Tongue (tissue), 2 donors: ENCODE results near the gene KIF3B. TPM values are rescaled to one million over a fixed set of nuclear protein-coding genes. Genes with fewer than 3 reads are reported as not detected.
"Not testable (repeated sequence)": the region's sequence is repeated elsewhere in the genome, so short reads cannot be mapped to it uniquely, and the experiment has no call there.

Source experiments
- DNase-seq: peaks from one replicate; pipeline ENCODE4 v3.0.0-alpha.2; 2015
- total RNA-seq: library from RNA; depleted of rRNA; stranded (reverse); fragments of >200 nt; gene quantifications from one replicate; pipeline ENCODE4 v1.2.3, GENCODE V29; 2014

KIF3B gene
- total RNA-seq, 1 donor from 2014 or later, result 16.3 TPM

- DNase-seq, result no peak
Observed at GRCh38 chr20:32296412-32296811, 19.0 kb downstream of the KIF3B start.

GRCh38 chr20:32296819-32297420 lies 19.5 kb downstream of the KIF3B start:
- no peak for DNase-seq

DNA sequence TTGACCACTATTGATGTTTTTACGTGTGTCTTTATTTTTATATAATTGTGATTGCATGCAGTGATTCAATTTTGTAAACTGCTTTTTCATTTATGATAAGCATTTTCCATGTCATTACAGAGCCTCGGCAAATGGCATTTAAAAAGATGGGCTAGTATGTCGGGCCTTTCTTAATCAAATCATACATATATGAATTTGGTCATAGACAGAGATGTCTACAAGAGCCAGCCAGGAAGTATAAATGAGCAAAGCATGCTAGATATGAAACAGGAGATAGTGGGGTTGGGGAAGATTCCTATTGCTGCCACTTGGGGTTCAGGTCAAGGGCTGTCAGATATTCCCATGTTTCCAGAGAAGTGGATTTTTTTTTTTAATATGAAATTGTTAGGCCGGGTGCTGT lies 20.0 kb downstream of the KIF3B start:
- no peak for DNase-seq

DNA sequence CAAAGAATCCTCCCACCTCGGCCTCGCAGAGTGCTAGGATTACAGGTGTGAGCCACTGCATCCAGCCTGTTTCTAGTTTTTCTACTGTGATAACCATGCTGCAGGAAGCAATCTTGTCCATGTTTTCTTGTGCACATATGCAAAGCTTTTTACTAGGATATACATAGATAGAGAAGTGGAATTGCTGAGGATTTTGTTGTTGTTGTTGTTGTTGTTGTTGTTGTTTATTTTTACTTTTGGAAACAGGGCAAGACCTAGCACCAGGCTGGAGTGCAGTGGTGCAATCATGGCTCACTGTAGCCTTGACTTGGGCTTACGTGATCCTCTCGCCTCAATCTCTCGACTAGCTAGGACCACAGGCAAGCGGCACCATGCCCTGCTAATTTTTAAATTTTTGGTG lies 23.2 kb downstream of the KIF3B start:
- DNase-seq, result no peak

DNA sequence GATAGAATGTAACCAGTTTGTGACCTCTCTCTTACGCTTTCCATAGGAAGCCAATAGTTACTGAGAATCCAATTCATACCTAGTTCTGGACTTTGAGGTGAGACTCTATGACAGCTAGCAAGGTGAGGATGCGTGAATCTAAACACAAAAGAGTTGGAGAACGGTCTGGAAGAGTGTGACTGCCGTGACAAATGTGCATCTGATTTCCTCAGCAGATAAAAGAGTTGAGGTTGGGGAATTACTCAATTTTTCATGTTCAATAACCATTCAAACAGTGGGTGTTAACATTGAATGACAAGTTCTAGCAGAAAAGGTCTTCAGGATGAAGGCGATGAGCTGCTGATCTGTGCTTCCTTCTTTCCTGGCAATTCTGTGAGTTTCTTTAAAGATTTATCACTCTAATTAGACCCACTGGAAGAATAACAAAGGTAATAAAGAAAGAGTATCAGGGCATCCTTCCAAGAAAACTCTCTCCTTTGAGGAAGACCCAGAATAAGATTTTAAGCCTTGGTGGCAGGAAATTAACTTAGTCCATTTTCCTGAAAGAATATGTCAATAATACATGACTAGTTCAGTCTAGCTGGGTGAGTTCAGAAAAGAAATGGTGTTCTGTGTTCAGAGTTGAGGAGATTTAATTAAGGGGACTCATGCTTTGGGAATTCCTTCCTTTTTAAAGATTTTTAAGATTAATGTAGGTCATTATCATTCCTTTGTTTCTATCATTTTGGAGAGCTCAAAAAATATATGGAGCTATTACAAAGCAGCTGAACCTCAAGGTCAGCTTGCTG lies 24.5 kb downstream of the KIF3B start:
- DNase-seq, result no peak

GRCh38 chr20:32302507-32302872 lies 25.0 kb downstream of the KIF3B start:
- DNase-seq, result no peak

DNA sequence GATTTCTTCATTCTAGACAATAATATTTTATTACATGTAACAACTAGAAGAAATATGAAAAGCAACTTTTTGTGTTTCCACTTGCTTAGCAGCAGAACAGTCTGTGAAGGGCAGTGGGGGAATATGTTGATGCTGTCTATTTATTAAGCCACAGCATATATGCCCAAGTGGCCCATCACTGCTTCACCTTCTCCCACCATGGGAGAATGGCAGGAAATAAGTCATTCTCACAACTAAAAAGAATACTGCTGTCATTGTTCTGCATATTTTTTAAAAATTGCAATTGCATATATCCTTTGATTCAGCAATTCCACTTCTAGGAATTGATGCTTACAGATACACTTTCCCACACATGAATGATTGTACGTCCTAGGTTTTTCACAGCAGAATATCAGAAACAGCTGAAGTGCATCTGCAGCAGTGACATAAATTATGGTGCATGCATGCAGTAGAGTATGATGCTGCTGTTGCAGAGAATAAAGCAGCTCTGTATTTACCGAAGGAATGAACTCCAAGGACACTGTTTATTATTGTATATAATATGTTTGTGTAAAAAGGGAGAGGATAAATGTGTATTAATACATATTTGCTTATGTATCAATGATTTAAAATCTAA lies 26.8 kb downstream of the KIF3B start:
- DNase-seq, result no peak

DNA sequence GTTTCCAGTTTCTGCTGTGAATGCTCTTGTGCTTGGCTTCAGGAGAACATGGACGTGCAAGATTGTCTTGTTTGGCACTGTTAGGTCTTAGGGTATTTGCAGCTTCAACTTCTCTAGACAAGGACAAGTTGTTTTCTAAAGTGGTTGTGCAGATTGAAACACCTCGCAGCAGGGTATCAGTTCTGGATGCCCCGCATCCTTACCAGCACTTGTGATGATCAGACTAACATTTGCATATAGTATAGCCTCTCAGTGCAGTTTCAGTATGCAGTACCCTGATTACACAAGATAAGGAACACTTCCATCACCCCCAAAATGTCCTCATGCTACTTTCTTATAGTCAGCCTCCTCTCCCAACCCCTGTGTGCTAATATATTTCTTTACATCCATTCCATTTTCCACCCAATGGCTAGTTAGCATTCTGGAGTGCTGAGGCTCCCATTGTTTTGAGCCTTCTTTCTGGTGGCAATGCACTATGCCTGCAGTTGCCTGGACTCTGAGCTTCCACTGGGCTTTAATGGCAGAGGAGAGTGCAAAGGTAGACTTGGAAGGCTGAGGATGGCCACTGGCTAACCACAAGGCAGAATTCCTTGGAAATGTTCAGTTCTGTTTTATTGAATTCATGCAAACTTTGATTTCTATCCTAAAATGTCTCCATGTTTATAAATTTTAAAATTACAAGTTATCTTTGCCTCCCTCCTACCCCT lies 35.4 kb downstream of the KIF3B start:
- DNase-seq, result no peak

DNA sequence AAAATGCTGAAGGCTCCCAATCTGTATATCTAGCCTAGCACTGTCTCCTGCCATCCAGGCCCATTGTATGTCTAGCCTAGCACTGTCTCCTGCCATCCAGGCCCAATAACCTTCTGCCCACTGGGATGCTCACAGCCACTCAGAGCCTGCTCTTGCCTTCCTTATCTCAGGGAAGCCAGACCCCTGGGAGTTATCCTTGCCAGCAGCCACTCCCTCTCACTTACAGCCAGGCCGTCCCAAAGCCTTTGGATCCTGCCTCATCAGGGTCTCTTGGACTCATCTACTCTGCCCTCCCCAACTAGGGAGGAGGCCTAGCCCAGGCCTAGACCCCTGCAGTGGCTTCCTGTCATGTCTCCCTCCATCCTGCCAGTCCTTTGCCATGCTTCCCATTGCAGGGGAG lies 37.3 kb downstream of the KIF3B start:
- no peak for DNase-seq

DNA sequence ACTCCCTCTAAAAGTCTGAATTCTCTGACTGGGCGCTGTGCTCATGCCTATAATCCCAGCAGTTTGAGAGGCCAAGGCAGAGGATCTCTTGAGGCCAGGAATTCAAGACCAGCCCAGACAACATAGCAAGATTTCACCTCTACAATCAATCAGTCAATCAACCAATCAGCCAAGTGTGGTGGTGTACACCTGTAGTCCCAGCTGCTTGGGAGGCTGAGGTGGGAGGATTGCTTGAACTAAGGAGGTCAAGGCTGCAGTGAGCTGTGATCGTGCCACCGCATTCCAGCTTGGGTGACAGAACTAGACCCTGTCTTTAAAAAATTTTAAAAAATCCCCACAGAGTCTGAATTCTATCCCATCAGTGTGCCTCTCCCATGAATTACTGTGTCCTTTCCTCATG lies 37.9 kb downstream of the KIF3B start:
- DNase-seq, result no peak

DNA sequence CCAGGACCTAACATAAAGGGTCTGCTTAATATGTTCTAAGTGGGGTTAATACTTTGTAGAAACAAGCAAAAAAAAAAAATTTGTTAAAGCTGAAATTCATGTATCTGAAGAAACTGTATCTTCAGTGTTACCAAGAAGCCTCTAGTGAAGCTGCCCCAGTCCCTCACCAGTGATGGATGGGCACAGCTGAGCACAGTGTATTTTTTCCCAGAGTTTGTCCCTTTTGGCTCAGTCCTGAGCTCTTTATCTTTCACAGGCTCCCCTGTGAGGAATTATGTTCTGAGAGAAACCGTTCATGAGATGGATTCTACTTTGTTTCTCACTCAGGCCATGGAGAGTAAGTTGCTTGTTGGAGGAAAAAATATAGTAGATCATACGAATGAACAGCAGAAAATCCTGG lies 38.4 kb downstream of the KIF3B start:
- peak; percentile 90 for DNase-seq

GRCh38 chr20:32316667-32317066 lies 39.2 kb downstream of the KIF3B start:
- no peak for DNase-seq

- no peak for DNase-seq
Observed at GRCh38 chr20:32319100-32319499, 41.6 kb downstream of the KIF3B start.

DNA sequence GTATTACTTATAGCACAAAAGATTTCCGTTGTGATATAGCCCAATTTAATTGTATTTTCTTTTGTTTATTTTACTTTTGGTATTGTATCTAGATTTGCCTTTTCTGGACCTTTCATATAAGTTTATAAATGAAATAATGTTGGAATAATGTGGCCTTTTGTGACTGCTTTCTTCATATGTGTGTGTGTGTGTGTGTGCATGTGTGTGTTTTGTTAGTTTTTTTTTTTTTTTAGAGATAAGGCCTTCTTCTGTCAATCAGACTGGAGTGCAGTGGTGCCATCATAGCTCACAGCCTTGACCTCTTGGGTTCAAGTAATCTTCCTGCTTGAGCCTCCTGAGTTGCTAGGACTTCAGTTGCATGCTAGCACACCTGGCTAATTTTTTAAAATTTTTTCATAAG lies 42.9 kb downstream of the KIF3B start:
- DNase-seq, result no peak

DNA sequence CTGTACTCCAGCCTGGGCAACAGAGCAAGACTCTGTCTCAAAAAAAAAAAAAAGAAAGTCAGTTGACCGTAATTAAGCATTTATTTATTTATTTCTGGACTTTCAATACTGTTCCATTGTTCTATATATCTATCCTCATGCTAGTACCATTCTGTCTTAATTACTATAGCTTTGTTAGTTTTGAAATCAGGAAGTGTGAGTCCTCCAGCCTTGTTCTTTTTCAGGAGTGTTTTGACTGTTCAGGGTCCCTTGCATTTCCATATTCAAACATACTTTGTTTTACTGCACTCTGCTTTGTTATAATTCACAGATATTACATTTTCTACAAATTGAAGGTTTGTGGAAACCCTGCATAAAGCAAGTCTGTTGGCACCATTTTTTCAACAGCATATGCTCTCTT lies 43.9 kb downstream of the KIF3B start:
- DNase-seq, result no peak

DNA sequence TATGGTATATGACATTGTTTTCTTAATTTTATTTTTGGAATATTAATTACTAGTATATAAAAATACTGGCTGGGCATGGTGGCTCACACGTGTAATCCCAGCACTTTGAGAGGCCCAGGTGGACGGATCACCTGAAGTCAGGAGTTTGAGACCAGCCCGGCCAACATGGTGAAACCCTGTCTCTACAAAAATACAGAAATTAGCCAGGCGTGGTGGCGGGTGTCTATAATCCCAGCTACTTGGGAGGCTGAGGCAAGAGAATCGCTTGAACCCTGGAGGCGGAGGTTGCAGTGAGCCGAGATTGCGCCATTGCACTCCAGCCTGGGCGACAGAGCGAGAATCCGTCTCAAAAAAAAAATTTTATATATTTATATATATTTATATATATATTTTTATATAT lies 44.8 kb downstream of the KIF3B start:
- not testable (repeated sequence) for DNase-seq

- not testable (repeated sequence) for DNase-seq
Observed at GRCh38 chr20:32323761-32324160, 46.3 kb downstream of the KIF3B start.

- DNase-seq, result no peak
Observed at GRCh38 chr20:32325706-32326503, 48.5 kb downstream of the KIF3B start.

GRCh38 chr20:32326504-32326845 lies 49.0 kb downstream of the KIF3B start:
- no peak for DNase-seq

- DNase-seq, result no peak
Observed at GRCh38 chr20:32327087-32327681, 49.7 kb downstream of the KIF3B start.

DNA sequence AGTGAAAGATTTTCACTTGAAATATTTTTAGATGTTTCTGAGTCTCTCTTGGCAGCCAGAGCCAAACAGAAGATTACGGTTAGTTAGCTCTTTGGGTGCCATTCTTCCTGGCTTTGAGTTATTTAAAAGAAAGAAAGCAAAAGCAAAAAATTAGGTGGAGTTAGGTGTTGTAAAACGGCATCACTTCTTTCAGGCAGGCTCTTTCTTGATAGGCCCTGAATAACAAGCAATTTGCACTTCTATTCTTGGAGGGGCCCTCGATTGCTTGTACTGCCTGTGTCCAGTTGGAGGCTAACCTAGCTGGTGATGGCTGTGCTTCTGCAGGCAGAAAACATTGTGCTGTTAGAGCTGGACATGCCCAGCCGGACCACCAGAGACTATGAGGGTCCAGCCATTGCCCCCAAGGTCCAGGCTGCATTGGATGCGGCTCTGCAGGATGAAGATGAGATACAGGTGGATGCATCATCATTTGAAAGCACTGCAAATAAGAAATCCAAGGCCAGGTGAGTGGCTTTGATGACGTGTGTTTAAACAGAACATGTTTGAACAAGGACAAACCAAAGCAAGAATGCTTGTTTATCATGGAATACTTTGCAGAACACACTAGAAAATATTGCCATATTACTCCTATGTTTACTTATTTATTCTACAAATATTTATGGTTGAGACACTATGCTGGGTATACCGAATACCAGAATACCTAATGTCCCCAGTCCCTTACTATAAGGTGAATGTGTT lies 52.5 kb downstream of the KIF3B start:
- DNase-seq, result no peak
